Head of caudate nucleus (tissue), 42 donors: ENCODE measurements around the gene UPK3BL2.
"Not testable (repeated sequence)": the region's sequence is repeated elsewhere in the genome, so short reads cannot be mapped to it uniquely, and the experiment has no call there.

Experiments used
- DNase-seq, 42 donors: peaks; one replicate each; pipeline versions ENCODE4 v3.0.0 to v3.0.0-alpha.2; 2020 to 2021; ENCODE audit warnings: mixed read lengths in 7 of 42
- intact Hi-C: fragments of 100-400 bp; cut with DNase I; formaldehyde crosslinking; loops from one replicate; pipeline ENCODE4 v1.15.0; 2022

The UPK3BL2 gene

DNA sequence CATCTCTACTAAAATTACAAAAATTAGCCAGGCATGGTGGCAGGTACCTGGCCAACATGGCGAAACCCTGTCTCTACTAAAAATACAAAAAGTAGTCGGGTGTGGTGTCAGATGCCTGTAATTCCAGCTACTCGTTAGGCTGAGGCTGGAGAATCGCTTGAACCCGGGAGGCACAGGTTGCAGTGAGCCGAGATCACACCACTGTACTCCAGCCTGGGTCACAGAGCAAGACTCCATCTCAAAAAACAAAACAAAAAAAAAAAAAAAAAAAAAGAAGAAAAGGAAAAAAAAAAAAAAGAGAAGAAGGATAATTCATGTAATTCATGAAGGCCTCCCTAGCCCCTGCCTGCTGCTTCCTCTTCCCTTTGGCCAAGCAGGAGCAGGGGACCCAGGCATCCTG lies 2.9 kb downstream of the UPK3BL2 start:
- intact Hi-C loops, result not testable (repeated sequence)
- DNase-seq, result peak in 3 of 42 donors; percentile 5 to 20 (median 12)

DNA sequence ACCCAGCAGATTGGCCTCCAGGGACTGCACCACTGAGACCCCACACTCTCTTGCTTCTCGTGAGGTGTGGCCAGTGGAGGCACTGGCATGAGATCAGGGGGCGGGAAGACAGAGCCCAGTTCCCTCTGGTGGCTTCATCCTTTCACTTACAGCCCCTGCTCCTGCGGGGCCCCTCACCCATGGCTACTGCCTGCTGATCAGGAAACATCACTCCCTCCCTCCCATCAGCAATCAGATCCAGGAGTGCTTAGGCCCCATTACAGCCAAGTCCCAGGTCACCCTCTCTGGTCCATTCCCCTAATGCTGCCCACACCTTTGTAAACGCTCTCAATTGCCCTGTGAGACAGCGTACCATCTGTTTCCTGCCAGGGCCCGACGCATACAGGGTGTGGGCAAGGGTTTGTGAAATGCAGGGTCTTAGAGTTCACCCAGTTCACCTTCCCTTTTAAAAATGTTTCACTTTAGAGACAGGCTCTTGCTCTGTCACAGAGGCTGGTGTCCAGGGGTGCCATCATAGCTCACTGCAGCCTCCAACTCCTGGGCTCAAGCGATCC lies 8.4 kb downstream of the UPK3BL2 start:
- DNase-seq, intact Hi-C loops: not testable (repeated sequence)

DNA sequence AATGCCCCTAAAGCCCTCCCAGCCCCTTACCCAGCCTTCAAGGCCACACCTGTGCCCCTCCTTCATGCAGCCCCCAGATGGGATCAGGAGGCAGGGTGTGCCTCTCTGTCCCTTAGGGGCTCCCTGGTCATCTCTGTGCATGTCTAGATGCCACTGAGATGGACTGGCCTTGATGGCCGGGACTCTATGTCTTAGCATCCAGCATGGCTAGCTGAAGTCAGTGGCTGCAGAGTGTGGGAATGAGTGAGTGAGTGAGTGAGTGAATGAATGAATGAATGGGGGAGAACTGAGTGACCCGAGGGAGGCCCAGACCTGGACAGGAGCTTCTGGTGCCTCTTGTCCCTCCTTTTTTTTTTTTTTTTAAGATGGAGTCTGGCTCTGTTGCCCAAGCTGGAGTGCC lies 11.4 kb downstream of the UPK3BL2 start:
- DNase-seq, intact Hi-C loops: not testable (repeated sequence)

DNA sequence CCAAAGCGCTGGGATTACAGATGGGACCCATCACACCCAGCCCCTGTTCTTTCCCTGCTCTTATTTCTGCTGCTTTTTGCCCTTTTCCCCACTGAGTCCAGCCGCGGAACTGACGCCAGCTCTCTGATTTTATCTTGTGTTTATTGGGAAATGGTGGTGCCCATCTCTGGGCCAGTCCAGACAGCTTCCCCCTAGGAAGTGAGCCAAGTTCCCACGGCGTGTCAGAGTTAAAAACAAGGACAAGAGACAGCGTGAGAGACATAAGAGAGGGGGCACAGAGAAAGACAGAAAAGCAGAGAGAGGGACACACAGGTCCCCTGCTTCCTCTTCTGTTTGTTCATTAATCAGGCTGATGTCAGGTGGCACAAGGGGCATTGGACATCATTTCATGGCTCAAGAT lies 11.9 kb downstream of the UPK3BL2 start:
- peak in 1 of 42 donors; percentile 0 for DNase-seq

DNA sequence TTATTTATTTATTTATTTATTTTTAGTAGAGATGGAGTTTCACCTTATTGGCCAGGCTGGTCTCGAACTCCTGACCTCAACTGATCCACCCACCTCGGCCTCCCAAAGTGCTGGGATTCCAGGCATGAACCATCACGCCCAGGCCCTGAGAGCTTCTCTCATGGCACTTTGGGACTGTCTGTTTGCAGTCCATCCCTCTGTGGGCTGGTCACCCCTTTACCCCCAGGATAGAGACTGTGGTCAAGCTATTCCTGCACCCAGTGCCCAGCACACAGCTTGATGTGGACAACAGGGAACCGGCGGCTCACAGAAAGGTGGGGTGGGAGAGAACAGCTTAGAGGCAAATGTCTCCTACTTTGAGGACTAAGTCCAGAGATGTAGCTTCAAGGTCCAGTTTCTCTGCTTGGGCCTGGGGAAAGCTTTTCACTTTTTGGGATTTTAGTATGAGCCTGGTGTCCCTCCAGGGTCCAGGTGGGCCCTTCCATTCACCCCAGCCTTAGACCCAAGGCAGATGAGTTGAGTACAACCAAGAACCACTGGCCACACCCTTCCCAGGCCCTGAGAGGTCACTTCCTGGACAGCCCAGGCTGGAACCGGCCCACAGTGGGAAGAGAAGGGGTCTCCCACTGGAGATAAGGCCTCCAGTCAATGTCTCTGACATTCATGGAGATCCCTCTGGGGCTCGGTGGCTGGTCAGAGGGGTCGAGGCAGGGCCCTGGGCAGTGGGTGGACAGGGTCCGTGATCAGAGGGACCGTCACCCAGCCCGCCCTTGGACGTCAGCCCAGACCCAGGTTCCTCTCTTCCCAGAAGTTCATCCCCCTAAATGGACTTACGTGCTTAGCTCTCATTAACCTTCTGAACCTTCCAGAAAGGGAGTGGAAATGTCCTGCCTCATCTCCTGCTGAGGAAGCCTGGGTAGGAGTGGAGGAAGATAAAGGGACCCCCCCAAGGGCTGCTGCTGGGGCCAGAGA lies 15.4 kb downstream of the UPK3BL2 start:
- peak in 1 of 42 donors; percentile 10 for DNase-seq
- intact Hi-C loops, result not testable (repeated sequence)

More for the DNA sequence above, 11.9 kb downstream of the UPK3BL2 start:
- intact Hi-C loops, result not testable (repeated sequence)

DNA sequence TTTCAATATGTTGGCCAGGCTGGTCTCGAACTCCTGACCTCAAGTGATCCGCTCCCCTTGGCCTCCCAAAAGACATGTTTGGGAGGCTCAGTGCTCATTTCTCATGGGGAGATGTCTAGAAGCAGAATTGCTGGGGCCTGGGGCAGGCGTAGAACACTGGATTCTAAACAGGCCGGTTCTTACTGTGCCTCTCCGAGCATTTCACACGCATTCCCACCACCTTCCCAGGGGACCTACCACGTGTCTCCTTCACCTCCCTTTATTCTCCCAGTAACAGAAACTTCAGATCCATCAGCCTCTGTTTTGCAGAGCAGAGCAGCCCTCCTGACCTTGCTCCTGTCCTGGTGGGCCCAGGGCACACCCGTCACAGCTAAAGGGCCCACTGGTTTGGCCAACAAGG lies 16.3 kb downstream of the UPK3BL2 start:
- DNase-seq, intact Hi-C loops: not testable (repeated sequence)

DNA sequence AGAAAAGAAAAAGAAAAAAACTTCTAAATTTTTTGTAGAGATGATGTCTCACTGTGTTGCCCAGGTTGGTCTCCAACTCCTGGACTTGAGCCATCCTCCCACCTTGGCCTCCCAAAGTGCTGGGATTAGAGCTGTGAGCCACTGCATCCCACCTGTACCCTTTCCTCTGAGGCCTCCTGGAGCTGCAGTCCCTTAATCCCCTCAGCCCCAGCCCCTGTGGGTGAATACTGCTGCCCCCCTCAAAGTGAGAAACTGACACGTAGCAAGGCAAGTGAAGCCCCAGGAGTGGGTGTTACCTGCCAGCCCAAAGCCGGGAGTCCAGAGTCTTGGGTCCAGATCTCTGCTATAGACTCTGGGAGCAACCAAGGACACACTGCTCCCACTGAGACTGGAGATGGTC lies 18.7 kb downstream of the UPK3BL2 start:
- DNase-seq, result peak in 4 of 42 donors; percentile 3 to 31 (median 8)
- intact Hi-C loops, result not testable (repeated sequence)

DNA sequence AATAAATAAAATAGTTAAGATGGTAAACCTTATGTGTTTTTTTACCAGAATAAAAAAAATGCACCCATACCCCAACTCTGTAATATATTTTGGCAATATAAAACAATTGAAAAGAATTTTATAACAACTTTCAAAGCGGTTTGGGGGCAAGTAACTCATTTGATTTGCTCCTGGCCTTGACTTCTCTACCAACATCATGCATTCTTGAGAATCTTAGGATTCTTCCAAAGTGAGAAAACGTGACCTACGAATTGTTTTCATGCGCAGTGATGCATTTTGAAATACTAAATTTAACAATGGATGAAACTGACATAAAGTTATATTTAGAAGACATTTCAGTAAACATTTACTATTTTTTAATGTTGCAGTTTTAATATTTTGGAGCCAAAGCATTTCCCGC lies 22.7 kb downstream of the UPK3BL2 start:
- DNase-seq, result not testable (repeated sequence)

DNA sequence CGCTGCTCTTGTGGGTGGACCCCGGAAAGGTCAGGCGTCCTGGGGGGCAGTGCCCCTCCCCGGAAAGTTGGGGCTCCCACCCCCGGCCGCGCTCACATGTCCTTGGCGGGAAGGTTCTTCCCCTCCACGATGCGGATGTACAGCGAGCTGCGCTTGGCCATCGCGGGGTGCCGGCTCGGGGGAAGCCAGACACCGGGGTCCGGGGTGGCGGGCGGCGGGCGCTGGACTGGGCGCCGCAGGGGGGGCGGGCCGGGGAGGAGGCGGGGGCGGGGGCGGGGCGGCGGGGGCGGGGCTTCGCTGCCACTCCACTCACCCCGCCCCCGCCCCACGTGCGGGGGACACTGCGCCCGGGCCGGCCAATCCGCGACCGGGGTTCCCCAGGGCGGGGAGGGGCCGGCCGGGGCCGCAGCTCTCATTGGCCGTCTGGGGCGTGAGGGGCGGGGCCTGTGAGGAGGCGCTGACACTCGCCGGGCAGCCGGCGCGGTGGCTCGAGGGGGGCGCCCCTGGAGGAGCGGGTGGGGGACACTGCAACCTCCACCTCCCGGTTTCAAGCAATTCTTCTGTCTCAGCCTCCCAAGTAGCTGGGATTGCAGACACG lies 25.8 kb downstream of the UPK3BL2 start, which contains the start of gene RASA4B:
TSS of gene RASA4B (minus strand) at position 228 of the 598 bp plus-strand sequence. CDS start at position 161, 67 bp downstream.
- DNase-seq, result peak in 18 of 42 donors; percentile 2 to 44 (median 17)
- intact Hi-C loops, result not testable (repeated sequence)

More for the DNA sequence above, 22.7 kb downstream of the UPK3BL2 start:
- intact Hi-C loops, result not testable (repeated sequence)

DNA sequence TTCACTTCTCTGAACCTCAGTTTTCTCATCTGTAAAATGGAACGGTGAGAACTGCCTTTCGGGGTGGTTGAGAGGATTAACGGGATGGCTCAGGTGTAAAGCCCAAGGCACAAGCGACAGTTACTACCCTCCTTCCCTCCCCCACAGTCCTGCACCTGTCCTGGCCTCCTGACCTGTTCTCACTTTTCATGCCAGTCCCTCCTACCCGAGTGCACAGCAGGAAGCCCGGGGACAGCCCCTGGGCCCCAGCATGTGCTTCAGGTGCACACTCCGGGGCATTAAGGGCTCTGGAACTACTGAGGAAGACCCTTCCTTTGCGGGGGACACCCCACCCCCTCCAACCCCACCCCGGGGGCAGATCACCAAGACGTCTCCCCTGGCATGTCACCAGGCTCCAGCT lies 26.5 kb downstream of the UPK3BL2 start:
- DNase-seq, intact Hi-C loops: not testable (repeated sequence)

DNA sequence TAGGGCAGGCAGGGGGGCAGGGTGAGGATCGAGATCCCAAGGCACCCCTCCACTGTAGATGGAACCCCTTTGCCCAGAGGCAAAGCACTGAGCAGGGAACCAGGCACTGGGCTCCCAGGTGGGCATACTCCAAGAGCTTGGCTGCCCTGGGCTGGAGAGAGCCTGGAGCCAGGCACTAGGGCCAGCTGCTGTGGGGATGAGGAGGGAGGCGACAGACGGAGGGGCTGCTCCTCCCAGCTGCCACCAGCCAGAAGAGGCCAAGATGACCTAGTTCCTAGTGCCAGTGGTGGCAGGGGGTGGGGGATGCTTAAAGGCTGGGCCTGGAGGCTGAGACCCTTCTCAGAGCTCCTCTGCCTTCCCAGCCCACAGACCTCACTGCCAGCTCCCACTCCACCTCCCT lies 27.6 kb downstream of the UPK3BL2 start:
- intact Hi-C loops, DNase-seq: not testable (repeated sequence)

DNA sequence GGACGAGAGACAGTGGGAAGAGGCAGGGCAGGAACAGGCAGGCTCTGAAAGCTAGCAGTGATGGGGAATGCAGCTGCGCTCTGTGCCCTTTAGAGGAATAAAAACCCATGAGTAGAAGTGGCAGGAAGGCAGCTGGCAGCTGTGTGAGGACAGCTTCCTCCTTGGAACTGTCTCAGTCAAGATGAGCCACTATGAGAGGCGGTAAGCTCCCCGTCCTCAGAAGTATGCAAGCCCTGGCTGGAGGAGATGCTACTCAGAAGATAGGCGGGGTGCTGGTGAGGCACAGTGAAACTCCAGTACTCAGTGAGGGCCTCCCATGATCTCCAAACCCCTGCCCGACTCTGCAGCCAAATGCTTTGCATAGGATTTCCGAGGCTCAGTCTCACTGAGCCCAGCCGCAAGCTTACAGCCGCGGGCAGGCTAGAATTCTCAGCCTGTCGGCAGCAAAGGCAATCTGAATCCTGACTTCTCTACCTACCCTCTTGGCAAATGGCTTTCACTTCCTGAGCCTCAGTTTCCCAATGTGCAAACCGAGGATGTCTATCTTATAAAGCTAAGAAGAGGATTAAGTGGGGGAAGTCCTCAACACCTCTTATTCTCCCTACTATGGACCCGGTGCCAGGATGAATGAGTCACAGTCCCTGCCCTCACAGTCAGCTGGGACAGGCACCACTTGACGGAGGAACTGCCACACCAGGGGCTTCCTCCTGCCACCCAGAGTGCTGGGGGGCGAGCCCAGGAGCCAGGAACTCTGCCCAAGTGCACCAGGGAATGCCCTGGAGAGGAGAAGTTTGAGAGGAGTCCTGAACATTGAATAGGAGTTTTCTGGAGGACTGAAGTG lies 28.4 kb downstream of the UPK3BL2 start:
- peak in 2 of 42 donors; percentile 5 to 15 for DNase-seq
- intact Hi-C loops, result not testable (repeated sequence)

DNA sequence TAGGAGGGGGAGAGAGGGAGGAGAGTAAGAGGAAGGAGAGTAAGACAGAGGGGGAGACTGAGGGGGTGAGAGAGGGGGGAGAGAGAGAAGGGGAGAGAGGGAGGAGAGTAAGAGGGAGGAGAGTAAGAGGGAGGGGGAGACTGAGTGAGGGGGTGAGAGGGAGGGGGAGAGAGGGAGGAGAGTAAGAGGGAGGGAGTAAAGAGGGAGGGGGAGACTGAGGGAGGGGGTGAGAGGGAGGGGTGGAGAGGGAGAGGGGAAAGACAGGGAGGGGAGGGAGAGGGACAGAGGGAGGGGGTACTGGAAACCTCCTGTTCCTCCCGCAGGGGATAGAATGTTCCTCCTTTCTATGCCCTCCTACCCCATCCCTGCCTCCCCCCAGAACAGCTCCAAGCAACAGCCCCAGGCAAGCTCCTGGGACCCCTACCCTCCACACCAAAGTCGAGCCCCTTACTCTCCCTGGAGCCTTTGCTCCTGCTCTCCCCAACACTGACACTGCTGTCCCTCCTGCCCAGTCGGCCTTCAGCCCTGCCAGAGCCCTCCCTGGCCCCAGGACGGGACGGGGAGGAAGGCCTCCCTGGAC lies 30.8 kb downstream of the UPK3BL2 start:
- DNase-seq, result peak in 33 of 42 donors; percentile 4 to 84 (median 28)
- intact Hi-C loops, result not testable (repeated sequence)

DNA sequence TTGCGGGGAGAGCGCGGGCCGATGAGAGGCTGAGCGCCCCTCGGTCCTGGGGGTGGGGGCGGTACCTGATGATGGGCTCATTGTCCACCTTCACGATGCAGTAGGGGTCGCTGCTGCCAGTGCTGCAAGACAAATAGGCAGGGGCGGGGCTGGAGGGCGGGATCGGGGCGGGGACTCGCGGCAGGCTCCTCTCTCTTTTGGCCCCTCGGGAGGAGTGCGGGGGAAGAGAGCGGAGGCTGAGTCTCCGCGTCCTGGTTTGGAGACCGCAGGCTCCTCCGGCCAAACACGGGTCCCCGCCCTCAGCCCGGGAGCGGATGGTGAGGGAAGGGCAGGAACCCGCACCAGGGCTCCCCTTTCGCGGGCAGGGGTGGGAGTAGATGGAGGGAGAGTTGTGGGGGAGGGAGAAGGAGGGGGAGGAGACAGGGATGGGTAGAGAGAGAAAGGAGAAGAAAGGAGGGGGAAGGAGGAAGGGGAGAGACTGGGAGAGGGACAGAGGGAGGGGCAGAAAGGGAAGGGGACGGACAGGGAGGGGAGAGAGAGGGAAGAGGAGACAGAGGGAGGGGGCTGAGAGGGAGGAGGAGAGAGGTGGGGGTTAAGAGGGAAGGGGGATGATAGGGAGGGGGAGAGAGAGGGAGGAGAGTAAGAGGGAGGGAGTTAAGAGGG lies 31.5 kb downstream of the UPK3BL2 start:
- DNase-seq, intact Hi-C loops: not testable (repeated sequence)

DNA sequence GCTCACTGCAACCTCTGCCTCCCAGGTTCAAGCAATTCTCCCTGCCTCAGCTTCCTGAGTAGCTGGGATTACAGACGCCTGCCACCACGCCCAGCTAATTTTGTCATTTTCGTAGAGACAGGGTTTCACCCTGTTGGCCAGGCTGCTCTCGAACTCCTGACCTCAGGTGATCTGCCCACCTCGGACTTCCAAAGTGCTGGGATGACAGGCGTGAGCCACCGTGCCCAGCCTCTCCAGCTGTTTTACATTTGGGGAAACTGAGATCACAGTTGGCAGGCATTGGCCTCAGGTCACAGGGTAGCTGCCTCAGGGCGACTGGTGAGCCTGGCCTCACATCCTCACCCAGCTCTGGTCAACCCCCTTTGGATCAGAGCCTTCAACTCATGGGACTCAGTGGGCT lies 32.9 kb downstream of the UPK3BL2 start:
- peak in 3 of 42 donors; percentile 5 to 36 (median 16) for DNase-seq
- intact Hi-C loops, result not testable (repeated sequence)

DNA sequence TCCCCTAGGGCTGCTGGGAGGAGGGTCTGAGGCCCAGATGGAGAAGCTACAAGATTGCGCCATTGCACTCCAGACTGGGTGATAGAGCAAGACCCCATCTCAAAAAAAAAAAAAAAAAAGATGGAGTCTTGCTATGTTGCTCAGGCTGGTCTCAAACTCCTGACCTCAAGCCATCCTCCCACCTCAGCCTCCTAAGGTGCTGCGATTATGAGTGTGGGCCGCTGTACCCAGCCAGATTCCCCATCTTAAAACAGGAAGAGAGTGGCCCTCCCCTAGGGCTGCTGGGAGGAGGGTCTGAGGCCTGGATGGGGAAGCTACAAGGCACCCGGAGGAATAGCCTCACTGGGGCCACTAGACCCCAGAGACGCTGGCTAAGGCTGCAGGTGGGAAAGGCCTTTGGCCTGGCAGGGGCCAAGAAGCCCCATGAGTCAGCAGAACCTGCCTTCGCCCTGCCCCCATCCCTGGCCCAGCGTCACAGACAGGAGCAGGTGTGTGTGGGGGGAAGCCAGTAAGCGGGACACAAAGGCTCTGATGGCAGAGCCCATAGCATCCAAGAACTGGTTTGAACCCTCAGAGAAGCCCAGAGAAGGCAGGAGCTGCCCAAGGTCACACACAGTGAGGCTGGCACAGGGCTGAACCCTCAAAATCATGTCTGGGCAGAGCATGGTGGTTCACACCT lies 35.9 kb downstream of the UPK3BL2 start:
- peak in 7 of 42 donors; percentile 3 to 23 (median 12) for DNase-seq
- intact Hi-C loops, result not testable (repeated sequence)
